Measurements from ENCODE around the gene IQCN.
A peak's percentile ranks its signal among the peaks of the same experiment; 100 is the strongest.

Gene IQCN, protein sequence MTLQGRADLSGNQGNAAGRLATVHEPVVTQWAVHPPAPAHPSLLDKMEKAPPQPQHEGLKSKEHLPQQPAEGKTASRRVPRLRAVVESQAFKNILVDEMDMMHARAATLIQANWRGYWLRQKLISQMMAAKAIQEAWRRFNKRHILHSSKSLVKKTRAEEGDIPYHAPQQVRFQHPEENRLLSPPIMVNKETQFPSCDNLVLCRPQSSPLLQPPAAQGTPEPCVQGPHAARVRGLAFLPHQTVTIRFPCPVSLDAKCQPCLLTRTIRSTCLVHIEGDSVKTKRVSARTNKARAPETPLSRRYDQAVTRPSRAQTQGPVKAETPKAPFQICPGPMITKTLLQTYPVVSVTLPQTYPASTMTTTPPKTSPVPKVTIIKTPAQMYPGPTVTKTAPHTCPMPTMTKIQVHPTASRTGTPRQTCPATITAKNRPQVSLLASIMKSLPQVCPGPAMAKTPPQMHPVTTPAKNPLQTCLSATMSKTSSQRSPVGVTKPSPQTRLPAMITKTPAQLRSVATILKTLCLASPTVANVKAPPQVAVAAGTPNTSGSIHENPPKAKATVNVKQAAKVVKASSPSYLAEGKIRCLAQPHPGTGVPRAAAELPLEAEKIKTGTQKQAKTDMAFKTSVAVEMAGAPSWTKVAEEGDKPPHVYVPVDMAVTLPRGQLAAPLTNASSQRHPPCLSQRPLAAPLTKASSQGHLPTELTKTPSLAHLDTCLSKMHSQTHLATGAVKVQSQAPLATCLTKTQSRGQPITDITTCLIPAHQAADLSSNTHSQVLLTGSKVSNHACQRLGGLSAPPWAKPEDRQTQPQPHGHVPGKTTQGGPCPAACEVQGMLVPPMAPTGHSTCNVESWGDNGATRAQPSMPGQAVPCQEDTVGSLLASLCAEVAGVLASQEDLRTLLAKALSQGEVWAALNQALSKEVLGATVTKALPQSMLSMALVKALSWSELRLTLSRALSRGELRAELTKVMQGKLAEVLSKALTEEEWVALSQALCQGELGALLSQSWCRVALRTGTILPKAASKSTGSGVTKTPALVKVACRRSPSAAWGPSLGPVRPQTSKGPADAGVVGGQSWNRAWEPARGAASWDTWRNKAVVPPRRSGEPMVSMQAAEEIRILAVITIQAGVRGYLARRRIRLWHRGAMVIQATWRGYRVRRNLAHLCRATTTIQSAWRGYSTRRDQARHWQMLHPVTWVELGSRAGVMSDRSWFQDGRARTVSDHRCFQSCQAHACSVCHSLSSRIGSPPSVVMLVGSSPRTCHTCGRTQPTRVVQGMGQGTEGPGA (N-terminal part only)

DNA sequence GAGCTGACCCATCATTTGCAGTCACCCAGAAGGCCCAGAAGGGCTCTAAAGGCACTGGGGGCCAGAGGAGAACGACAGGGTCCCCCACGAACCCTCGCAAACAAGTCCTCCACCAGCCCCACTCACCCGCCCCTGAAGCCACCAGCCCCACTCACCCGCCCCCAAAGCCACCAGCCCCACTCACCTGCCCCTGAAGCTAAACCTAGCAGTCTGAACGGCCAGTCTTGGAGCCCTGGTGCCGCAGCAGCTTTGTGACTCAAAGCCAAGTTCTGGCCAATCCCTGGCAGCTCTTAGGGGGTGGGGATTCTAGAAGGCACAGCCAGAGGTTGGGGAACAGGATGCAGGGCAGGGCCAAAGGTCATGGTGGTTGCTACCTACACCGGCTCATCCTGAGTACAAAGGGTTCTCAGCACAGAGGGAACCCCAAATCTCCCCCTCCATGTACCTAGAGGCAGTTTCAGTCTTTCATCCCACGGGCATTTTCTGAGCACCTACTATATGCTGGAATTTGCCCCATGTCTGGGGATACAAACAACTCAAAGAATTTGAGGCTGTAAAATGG lies at the start of gene IQCN:
Gene IQCN (minus strand): TSS at position 234 of the 562 bp plus-strand sequence. CDS start 4,974 bp downstream, outside the sequence.
- H3K9ac ChIP-seq (ENCODE audit: low read length): no peak within 1 kb of the TSS
- H3K36me3 ChIP-seq (ENCODE audit: control insufficient read depth, low read depth, low read length): no peaks in the 10 kb centered on the region
- H3K27ac ChIP-seq (ENCODE audit: low read length): no peak within 1 kb of the TSS
- H3K9me3 ChIP-seq (ENCODE audit: control insufficient read depth, low read depth, low read length): no peaks in the 10 kb centered on the region
- peaks cover 9% of the 10 kb centered on the region for H3K4me1 ChIP-seq (ENCODE audit: control insufficient read depth, low read depth, low read length)
- no peak within 1 kb of the TSS for H3K4me3 ChIP-seq (ENCODE audit: low read length)
- no peaks in the 10 kb centered on the region for H3K27me3 ChIP-seq (ENCODE audit: control insufficient read depth, insufficient read depth, low read length)

GRCh38 chr19:18322759-18323460 lies 48.7 kb upstream of the IQCN start, which contains the start of gene LSM4:
TSS of gene LSM4 (minus strand) at chr19:18323076. CDS start at chr19:18323020, 56 bp downstream.
- Histone ChIP-seq H3K36me3 (ENCODE audit: control insufficient read depth, low read depth, low read length) (peaks cover 3% of the 10 kb centered on the region), H3K27me3 (ENCODE audit: control insufficient read depth, insufficient read depth, low read length) (no peaks in the 10 kb centered on the region), H3K4me1 (ENCODE audit: control insufficient read depth, low read depth, low read length) (peaks cover 16% of the 10 kb centered on the region), H3K27ac (ENCODE audit: low read length) (peak within 1 kb of the TSS; percentile 95), H3K4me3 (ENCODE audit: low read length) (peak within 1 kb of the TSS; percentile 97), H3K9ac (ENCODE audit: low read length) (peak within 1 kb of the TSS; percentile 97), H3K9me3 (ENCODE audit: control insufficient read depth, low read depth, low read length) (no peaks in the 10 kb centered on the region)

- peak overlapping the region; percentile 97 for H3K4me3 ChIP-seq (ENCODE audit: low read length)
- H3K27me3 ChIP-seq (ENCODE audit: control insufficient read depth, insufficient read depth, low read length): no peaks in the 10 kb centered on the region
- H3K9ac ChIP-seq (ENCODE audit: low read length): peak overlapping the region; percentile 97
- H3K4me1 ChIP-seq (ENCODE audit: control insufficient read depth, low read depth, low read length): peaks cover 16% of the 10 kb centered on the region
- H3K27ac ChIP-seq (ENCODE audit: low read length): peak overlapping the region; percentile 95
- peaks cover 3% of the 10 kb centered on the region for H3K36me3 ChIP-seq (ENCODE audit: control insufficient read depth, low read depth, low read length)
- H3K9me3 ChIP-seq (ENCODE audit: control insufficient read depth, low read depth, low read length): no peaks in the 10 kb centered on the region
These were observed 48.1 kb upstream of the IQCN start for GRCh38 chr19:18322318-18322758.

- Histone ChIP-seq H3K27me3 (ENCODE audit: control insufficient read depth, insufficient read depth, low read length) (no peaks in the 10 kb centered on the region), H3K9me3 (ENCODE audit: control insufficient read depth, low read depth, low read length) (no peaks in the 10 kb centered on the region), H3K36me3 (ENCODE audit: control insufficient read depth, low read depth, low read length) (peaks cover 3% of the 10 kb centered on the region), H3K4me1 (ENCODE audit: control insufficient read depth, low read depth, low read length) (peaks cover 16% of the 10 kb centered on the region), H3K9ac (ENCODE audit: low read length) (peak overlapping the region; percentile 97), H3K27ac (ENCODE audit: low read length) (no peak overlapping the region), H3K4me3 (ENCODE audit: low read length) (peak overlapping the region; percentile 97)
These were observed 47.5 kb upstream of the IQCN start for GRCh38 chr19:18321734-18322102.

- no peak overlapping the region for H3K27ac ChIP-seq (ENCODE audit: low read length)
- H3K36me3 ChIP-seq (ENCODE audit: control insufficient read depth, low read depth, low read length): peaks cover 3% of the 10 kb centered on the region
- H3K27me3 ChIP-seq (ENCODE audit: control insufficient read depth, insufficient read depth, low read length): no peaks in the 10 kb centered on the region
- no peaks in the 10 kb centered on the region for H3K9me3 ChIP-seq (ENCODE audit: control insufficient read depth, low read depth, low read length)
- peak overlapping the region; percentile 97 for H3K9ac ChIP-seq (ENCODE audit: low read length)
- H3K4me3 ChIP-seq (ENCODE audit: low read length): peak overlapping the region; percentile 97
- H3K4me1 ChIP-seq (ENCODE audit: control insufficient read depth, low read depth, low read length): peaks cover 16% of the 10 kb centered on the region
These were observed 46.8 kb upstream of the IQCN start for GRCh38 chr19:18320865-18321733.

DNA sequence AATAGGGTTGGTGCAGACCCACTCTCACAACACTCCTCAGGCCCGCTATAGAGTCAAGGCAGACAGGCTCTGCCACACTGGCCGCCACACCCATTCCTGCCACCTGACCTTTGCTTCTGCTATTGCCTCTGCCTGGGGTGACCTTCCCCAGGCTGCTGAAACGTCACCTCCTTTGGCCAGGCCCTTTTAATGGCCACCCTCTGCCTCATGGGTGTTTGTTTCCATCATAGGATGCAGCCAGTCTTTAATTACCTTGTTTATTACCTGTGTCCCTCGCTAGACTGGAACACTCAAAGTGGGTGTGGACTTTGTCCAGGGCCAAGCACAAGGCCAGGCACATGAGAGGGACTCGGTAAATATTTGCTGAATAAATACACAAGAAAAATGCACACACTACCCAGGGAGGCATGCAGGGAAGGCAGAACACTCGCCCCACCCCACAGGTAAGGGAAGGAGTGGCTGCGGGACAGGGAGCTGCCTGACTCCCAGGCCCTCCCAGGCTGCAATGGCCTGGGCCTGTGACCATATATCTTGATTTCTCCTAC lies 45.4 kb upstream of the IQCN start:
- no peaks in the 10 kb centered on the region for H3K27me3 ChIP-seq (ENCODE audit: control insufficient read depth, insufficient read depth, low read length)
- no peak overlapping the region for H3K9ac ChIP-seq (ENCODE audit: low read length)
- peaks cover 16% of the 10 kb centered on the region for H3K4me1 ChIP-seq (ENCODE audit: control insufficient read depth, low read depth, low read length)
- H3K4me3 ChIP-seq (ENCODE audit: low read length): no peak overlapping the region
- H3K36me3 ChIP-seq (ENCODE audit: control insufficient read depth, low read depth, low read length): peaks cover 8% of the 10 kb centered on the region
- no peak overlapping the region for H3K27ac ChIP-seq (ENCODE audit: low read length)
- H3K9me3 ChIP-seq (ENCODE audit: control insufficient read depth, low read depth, low read length): no peaks in the 10 kb centered on the region

GRCh38 chr19:18317961-18318800 lies 43.9 kb upstream of the IQCN start:
- Histone ChIP-seq H3K9ac (ENCODE audit: low read length) (no peak overlapping the region), H3K9me3 (ENCODE audit: control insufficient read depth, low read depth, low read length) (no peaks in the 10 kb centered on the region), H3K4me1 (ENCODE audit: control insufficient read depth, low read depth, low read length) (peaks cover 9% of the 10 kb centered on the region), H3K4me3 (ENCODE audit: low read length) (no peak overlapping the region), H3K27me3 (ENCODE audit: control insufficient read depth, insufficient read depth, low read length) (no peaks in the 10 kb centered on the region), H3K27ac (ENCODE audit: low read length) (no peak overlapping the region), H3K36me3 (ENCODE audit: control insufficient read depth, low read depth, low read length) (peaks cover 21% of the 10 kb centered on the region)

- H3K9me3 ChIP-seq (ENCODE audit: control insufficient read depth, low read depth, low read length): no peaks in the 10 kb centered on the region
- H3K9ac ChIP-seq (ENCODE audit: low read length): no peak overlapping the region
- no peaks in the 10 kb centered on the region for H3K4me1 ChIP-seq (ENCODE audit: control insufficient read depth, low read depth, low read length)
- H3K27ac ChIP-seq (ENCODE audit: low read length): no peak overlapping the region
- peaks cover 57% of the 10 kb centered on the region for H3K36me3 ChIP-seq (ENCODE audit: control insufficient read depth, low read depth, low read length)
- H3K4me3 ChIP-seq (ENCODE audit: low read length): no peak overlapping the region
- H3K27me3 ChIP-seq (ENCODE audit: control insufficient read depth, insufficient read depth, low read length): no peaks in the 10 kb centered on the region
These were observed 39.1 kb upstream of the IQCN start for GRCh38 chr19:18313398-18313797.

GRCh38 chr19:18312092-18312534 lies 37.9 kb upstream of the IQCN start:
- Histone ChIP-seq H3K4me1 (ENCODE audit: control insufficient read depth, low read depth, low read length) (no peaks in the 10 kb centered on the region), H3K36me3 (ENCODE audit: control insufficient read depth, low read depth, low read length) (peaks cover 69% of the 10 kb centered on the region), H3K4me3 (ENCODE audit: low read length) (no peak overlapping the region), H3K9me3 (ENCODE audit: control insufficient read depth, low read depth, low read length) (no peaks in the 10 kb centered on the region), H3K27ac (ENCODE audit: low read length) (no peak overlapping the region), H3K9ac (ENCODE audit: low read length) (no peak overlapping the region), H3K27me3 (ENCODE audit: control insufficient read depth, insufficient read depth, low read length) (no peaks in the 10 kb centered on the region)

All from iPS-18a (cell line).